ENCODE results near the gene XAGE1B.
"Not testable (repeated sequence)": the region's sequence is repeated elsewhere in the genome, so short reads cannot be mapped to it uniquely, and the experiment has no call there.

The XAGE1B gene, protein sequence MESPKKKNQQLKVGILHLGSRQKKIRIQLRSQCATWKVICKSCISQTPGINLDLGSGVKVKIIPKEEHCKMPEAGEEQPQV

DNA sequence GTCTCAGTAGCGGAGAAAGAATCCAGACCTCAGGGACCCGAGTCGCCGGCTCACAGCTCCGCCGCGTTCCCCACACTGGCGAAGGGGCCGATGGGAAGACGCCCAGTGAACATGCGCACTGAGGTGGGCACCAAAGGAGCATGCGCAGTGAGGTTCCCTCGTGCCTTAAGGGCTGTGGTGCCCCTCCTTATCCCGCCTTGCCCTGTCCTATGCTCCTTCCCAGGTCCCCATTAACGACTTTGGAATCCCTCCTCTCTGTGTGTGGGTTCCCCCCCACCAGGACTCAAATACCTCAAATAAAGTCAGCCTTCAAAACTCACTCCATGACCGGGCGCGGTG lies at the start of gene XAGE1B:
Gene XAGE1B (minus strand): TSS at position 77 of the 339 bp plus-strand sequence. CDS start 1,536 bp downstream, outside the sequence.
- in situ Hi-C loops (cut with MboI; ENCODE audit: low sequenced_read_pairs): not testable (repeated sequence)

DNA sequence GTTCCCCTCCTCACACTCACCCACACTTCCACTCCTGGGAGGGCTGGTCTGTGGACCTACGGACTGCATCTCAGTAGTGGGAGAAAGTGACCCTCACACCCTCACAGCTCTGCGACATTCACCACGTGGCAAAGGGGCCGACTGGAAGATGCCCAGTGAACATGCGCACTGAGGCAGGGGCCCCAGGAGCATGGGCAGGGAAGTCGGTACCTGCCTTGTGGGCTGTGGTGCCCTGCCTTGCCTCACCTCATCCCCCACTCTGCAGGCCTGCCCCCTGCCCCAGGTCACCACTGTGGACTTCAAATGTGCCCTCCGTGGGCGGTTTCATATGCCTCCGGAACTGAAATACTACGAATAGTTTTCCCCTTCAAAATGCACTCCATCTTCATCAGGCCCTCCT lies 46.2 kb upstream of the XAGE1B start:
- in situ Hi-C loops (cut with MboI; ENCODE audit: low sequenced_read_pairs): no loop called here

DNA sequence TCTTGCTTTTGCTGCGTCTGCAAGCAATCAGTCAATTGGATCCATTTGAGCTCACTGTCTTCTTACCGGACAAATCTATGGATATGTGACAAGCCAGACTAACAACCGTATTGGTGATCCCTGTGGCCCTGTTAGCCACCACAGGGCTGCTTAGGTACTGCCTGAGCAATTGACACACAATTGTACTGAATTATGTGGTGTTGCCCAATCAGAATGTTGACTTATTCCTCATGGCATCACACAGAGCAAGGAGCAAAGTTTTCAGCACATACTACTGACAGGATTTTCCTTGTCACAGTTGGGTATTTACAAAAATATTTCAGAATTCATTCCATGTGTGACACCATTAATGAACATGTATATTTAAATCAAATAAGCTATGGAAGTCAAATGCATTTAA lies 41.3 kb upstream of the XAGE1B start:
- in situ Hi-C loops (cut with MboI; ENCODE audit: low sequenced_read_pairs): no loop called here

DNA sequence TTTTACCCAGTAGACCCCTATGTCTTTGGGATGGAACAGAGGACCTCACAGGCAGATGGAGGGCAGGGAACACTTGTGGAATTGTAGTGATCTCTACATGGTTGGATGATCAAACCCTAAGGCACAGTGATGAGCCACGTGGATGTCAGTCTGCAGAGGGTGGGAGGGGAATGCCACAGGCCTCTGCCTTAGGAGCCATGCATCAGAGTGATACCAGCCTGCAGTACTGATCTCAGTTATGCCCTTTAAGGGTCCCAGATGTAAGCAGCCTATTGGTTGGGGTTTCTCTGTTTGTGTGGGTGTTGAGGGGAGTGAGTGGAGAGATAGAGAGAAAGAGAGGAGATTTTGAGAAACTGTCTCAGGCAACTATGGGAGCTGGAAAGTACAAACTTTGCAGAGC lies 39.9 kb upstream of the XAGE1B start:
- in situ Hi-C loops (cut with MboI; ENCODE audit: low sequenced_read_pairs): no loop called here

- in situ Hi-C loops (cut with MboI; ENCODE audit: low sequenced_read_pairs): no loop called here
Observed at GRCh38 chrX:52553995-52554642, 37.3 kb upstream of the XAGE1B start.

DNA sequence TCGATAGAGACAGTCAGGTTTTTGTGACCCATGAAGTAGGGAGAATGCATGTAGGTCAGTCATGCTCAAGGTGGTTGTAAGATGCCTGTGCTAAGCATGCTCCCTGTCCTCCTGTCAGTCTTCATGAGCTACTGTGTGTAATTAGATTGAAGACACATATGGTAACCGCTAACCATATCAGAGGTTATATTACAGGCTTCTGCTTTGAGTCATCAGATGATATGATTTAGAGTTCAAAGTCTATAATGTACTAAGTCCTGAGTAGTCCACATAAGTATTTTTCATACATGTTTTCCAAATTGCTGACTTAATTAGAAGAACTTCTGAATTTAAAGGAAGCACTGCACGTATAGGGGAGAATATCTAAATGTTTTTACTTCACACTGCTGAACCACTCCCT lies 31.9 kb upstream of the XAGE1B start:
- in situ Hi-C loops (cut with MboI; ENCODE audit: low sequenced_read_pairs): not testable (repeated sequence)

- in situ Hi-C loops (cut with MboI; ENCODE audit: low sequenced_read_pairs): no loop called here
Observed at GRCh38 chrX:52544147-52544840, 27.4 kb upstream of the XAGE1B start.

- in situ Hi-C loops (cut with MboI; ENCODE audit: low sequenced_read_pairs): no loop called here
Observed at GRCh38 chrX:52542311-52542710, 25.4 kb upstream of the XAGE1B start.

- in situ Hi-C loops (cut with MboI; ENCODE audit: low sequenced_read_pairs): not testable (repeated sequence)
Observed at GRCh38 chrX:52541051-52541450, 24.2 kb upstream of the XAGE1B start.

DNA sequence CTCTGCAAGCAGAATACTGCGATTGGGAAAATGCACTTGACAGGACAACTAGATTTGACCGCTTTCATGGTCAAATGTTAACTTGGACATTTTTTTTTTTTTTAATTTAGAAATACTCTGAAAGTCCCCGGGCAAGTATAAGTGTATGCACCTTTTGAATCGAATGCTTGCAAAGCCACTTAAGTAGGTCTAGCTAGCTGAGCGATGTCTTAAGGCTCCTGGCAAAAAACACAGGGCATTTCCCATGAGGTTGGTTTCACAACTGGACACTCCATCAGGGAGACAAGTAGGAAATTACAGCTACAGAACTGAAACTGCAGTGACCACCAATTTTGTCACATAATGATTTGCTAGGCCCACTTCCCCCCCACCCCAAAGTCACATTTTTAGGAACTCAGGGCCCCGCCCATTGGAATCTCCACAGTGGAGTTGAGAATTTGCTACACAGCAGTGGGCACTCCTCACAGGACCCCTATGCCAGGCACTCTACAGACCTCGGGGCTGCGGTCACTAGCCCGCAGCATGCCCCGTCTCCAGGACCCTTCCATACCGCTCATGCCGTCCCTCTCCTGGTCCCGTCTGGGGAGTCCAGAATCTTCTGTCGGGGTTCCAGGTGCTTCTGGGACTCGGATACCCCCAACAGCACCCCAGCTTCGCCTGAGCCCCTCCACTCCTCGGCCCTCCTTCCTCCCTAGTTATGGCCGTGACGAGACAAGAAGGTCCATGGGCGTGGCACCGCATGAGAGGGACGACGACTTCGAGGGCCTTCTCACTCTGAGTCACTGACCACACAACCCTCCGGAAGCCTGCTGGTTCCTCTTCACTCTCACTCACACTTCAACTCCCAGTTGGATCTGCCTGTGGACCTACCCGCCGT lies 515 bp downstream of the XAGE1B start:
- in situ Hi-C loops (cut with MboI; ENCODE audit: low sequenced_read_pairs): not testable (repeated sequence)

GRCh38 chrX:52511126-52511525 lies 5.7 kb downstream of the XAGE1B start:
- in situ Hi-C loops (cut with MboI; ENCODE audit: low sequenced_read_pairs): not testable (repeated sequence)

DNA sequence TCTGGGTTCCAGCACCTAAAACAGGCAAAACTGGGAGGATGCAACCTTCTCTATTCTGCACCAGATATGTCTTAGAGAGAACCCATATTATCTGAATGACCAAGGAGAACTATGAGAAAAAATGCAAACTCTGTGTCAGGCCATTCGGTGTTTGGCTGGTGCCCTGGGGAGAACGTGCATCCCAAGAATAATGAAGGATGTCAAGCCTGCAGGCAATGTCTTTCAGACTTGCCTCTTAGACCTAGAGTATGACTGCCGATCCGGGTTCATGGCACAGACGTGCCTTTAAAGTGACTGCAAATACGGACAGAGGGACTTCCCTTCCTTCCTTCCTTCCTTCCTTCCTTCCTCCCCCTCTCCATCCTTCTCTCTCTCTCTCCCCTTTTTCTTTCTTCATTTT lies 6.9 kb downstream of the XAGE1B start:
- in situ Hi-C loops (cut with MboI; ENCODE audit: low sequenced_read_pairs): no loop called here

GRCh38 chrX:52507331-52507730 lies 9.5 kb downstream of the XAGE1B start:
- in situ Hi-C loops (cut with MboI; ENCODE audit: low sequenced_read_pairs): no loop called here

GRCh38 chrX:52504551-52504950 lies 12.3 kb downstream of the XAGE1B start:
- in situ Hi-C loops (cut with MboI; ENCODE audit: low sequenced_read_pairs): no loop called here

DNA sequence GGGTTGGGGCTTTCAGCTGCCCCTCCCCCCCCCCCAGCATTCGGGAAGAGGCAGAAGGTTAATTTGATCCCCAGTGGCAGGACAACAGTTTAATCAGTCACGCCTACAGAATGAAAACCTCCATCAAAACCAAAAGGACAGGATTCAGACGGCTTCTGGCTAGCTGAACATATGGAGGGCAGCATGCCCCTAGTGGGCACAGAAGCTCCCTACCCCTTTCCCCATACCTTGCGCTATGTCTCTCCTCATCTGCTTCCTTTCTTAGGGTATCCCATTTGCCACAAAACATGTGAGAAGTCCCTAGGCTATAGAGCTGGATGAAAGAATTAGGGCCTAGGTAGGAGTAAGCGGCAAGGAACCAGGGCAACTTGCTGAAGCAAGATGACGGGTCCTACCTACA lies 15.5 kb downstream of the XAGE1B start:
- in situ Hi-C loops (cut with MboI; ENCODE audit: low sequenced_read_pairs): not testable (repeated sequence)

DNA sequence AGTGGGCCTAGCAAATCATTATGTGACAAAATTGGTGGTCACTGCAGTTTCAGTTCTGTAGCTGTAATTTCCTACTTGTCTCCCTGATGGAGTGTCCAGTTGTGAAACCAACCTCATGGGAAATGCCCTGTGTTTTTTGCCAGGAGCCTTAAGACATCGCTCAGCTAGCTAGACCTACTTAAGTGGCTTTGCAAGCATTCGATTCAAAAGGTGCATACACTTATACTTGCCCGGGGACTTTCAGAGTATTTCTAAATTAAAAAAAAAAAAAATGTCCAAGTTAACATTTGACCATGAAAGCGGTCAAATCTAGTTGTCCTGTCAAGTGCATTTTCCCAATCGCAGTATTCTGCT lies 20.5 kb downstream of the XAGE1B start:
- in situ Hi-C loops (cut with MboI; ENCODE audit: low sequenced_read_pairs): not testable (repeated sequence)

- in situ Hi-C loops (cut with MboI; ENCODE audit: low sequenced_read_pairs): not testable (repeated sequence)
Observed at GRCh38 chrX:52495545-52496418, 21.1 kb downstream of the XAGE1B start, which contains the start of gene XAGE1A. Gene XAGE1A, plus strand, starts transcription at chrX:52495808. Its CDS starts 1,554 bp downstream, at chrX:52497362.

DNA sequence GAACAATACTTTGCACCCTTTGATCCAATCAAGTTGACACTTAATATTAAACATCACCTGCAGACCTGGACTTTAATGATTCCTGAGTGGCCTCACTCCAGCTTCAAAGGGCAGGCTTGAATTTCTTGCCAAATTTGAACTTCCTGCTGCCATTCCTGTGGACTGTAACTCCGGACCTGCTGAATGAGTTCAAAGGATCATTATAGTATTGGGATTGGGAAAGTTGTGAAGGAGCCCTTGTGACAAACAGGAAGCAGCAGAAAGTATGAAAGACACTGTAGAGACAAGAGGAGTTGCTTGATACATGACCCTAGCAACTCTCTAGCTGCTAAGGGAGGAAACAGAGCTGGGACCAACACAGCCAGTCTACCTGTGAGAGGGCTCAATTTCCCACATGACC lies 45.6 kb downstream of the XAGE1B start:
- in situ Hi-C loops (cut with MboI; ENCODE audit: low sequenced_read_pairs): not testable (repeated sequence)
